Iris pigment epithelial cell (primary cell): ENCODE data around the gene FAF2.
"Not testable (repeated sequence)": the region's sequence is repeated elsewhere in the genome, so short reads cannot be mapped to it uniquely, and the experiment has no call there.

Experiments
- DNase-seq: peaks from one replicate; pipeline ENCODE4 v3.0.0-alpha.2; 2011; ENCODE audit warnings: low read depth

Gene FAF2

GRCh38 chr5:176458904-176459561 lies 10.8 kb downstream of the FAF2 start:
- no peak for DNase-seq

GRCh38 chr5:176461349-176461748 lies 13.2 kb downstream of the FAF2 start:
- no peak for DNase-seq

- no peak for DNase-seq
Observed at GRCh38 chr5:176463113-176463764, 15.1 kb downstream of the FAF2 start.

GRCh38 chr5:176466245-176466871 lies 18.2 kb downstream of the FAF2 start:
- peak; percentile 87 for DNase-seq

- DNase-seq = no peak
Observed at GRCh38 chr5:176469296-176469695, 21.1 kb downstream of the FAF2 start.

GRCh38 chr5:176470539-176470938 lies 22.4 kb downstream of the FAF2 start:
- no peak for DNase-seq

- no peak for DNase-seq
Observed at GRCh38 chr5:176471098-176471497, 22.9 kb downstream of the FAF2 start.

GRCh38 chr5:176473335-176474006 lies 25.3 kb downstream of the FAF2 start:
- DNase-seq = peak; percentile 31

- peak; percentile 49 for DNase-seq
Observed at GRCh38 chr5:176474476-176474875, 26.3 kb downstream of the FAF2 start.

GRCh38 chr5:176481711-176482110 lies 33.5 kb downstream of the FAF2 start:
- DNase-seq = peak; percentile 76

- no peak for DNase-seq
Observed at GRCh38 chr5:176485176-176485575, 37.0 kb downstream of the FAF2 start.

GRCh38 chr5:176486189-176486757 lies 38.1 kb downstream of the FAF2 start:
- no peak for DNase-seq

- DNase-seq = not testable (repeated sequence)
Observed at GRCh38 chr5:176487160-176487559, 39.0 kb downstream of the FAF2 start.

GRCh38 chr5:176489077-176489476 lies 40.9 kb downstream of the FAF2 start:
- DNase-seq = no peak

GRCh38 chr5:176490301-176490700 lies 42.1 kb downstream of the FAF2 start:
- DNase-seq = no peak

- DNase-seq = peak; percentile 31
Observed at GRCh38 chr5:176491101-176491502, 42.9 kb downstream of the FAF2 start.

- DNase-seq = no peak
Observed at GRCh38 chr5:176491901-176492300, 43.7 kb downstream of the FAF2 start.

GRCh38 chr5:176492431-176492830 lies 44.2 kb downstream of the FAF2 start:
- peak; percentile 59 for DNase-seq

GRCh38 chr5:176497852-176498251 lies 49.7 kb downstream of the FAF2 start:
- peak; percentile 49 for DNase-seq

GRCh38 chr5:176499273-176499672 lies 51.1 kb downstream of the FAF2 start:
- no peak for DNase-seq

GRCh38 chr5:176500511-176500910 lies 52.3 kb downstream of the FAF2 start:
- DNase-seq = no peak

- DNase-seq = peak; percentile 94
Observed at GRCh38 chr5:176501333-176501732, 53.1 kb downstream of the FAF2 start.
